ENCODE data around the gene LAT.

LAT gene

GRCh38 chr16:29011112-29011511, 26.3 kb downstream of the LAT start:
- no peak for DNase-seq

- DNase-seq, result no peak
Measured at GRCh38 chr16:29011851-29012250, 27.0 kb downstream of the LAT start.

GRCh38 chr16:29012913-29013553, 28.2 kb downstream of the LAT start:
- DNase-seq, result peak; percentile 60

GRCh38 chr16:29014561-29015069, 29.8 kb downstream of the LAT start:
- DNase-seq, result peak; percentile 39

- DNase-seq, result no peak
Measured at GRCh38 chr16:29022196-29022595, 37.3 kb downstream of the LAT start.

GRCh38 chr16:29023279-29024277, 38.7 kb downstream of the LAT start:
- DNase-seq, result no peak

GRCh38 chr16:29024278-29024677, 39.4 kb downstream of the LAT start:
- DNase-seq, result no peak

- DNase-seq, result no peak
Measured at GRCh38 chr16:29025218-29025617, 40.4 kb downstream of the LAT start.

- DNase-seq, result no peak
Measured at GRCh38 chr16:29025735-29026134, 40.9 kb downstream of the LAT start.

- no peak for DNase-seq
Measured at GRCh38 chr16:29028457-29029167, 43.8 kb downstream of the LAT start.

GRCh38 chr16:29029168-29029994, 44.5 kb downstream of the LAT start:
- peak; percentile 53 for DNase-seq

GRCh38 chr16:29030086-29030840, 45.4 kb downstream of the LAT start:
- DNase-seq, result no peak

All from suppressor macrophage treated with lipopolysaccharide for 4 hours (primary cell).